GM10847 (cell line): ENCODE measurements around the gene ULK1.

ENCODE experiments used
- POLR2A ChIP-seq: IDR thresholded peaks from 2 replicates; pipeline ENCODE4 v1.6.1; 2011; ENCODE audit not compliant: insufficient read length; ENCODE audit errors: extremely low read depth

Gene ULK1

GRCh38 chr12:131918311-131919050, 24.1 kb downstream of the ULK1 start:
- no peak for TF ChIP-seq POLR2A

DNA sequence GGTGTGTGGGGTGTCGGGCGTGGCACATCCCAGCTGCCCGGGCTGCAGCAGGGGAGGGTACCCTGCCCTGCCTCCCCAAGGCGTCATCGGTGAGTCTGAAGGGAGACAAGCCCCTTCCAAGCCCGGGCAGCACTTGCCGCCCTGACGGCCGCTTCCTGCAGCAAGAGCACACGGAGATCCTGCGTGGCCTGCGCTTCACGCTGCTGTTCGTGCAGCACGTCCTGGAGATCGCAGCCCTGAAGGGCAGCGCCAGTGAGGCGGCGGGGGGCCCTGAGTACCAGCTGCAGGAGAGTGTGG, 24.6 kb downstream of the ULK1 start:
- no peak for TF ChIP-seq POLR2A

- TF ChIP-seq POLR2A, result no peak
Measured at GRCh38 chr12:131919366-131920156, 25.1 kb downstream of the ULK1 start.

DNA sequence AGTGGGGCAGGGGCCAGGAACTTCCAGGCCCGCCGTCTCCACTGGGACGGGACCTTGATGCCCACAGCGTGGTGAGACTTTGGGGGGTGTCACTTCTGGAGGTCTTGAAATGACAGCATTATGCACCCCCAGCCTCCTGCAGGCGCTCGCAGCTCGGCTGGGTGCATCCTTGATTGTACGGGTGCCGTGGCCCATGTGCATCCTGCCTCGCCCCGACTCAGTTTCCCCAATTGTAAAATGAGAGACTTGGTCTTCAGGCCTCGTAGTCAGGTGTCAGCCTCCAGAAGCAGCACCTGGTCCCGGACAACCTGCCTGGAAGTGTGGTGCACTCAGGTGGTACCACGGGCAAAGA, 25.7 kb downstream of the ULK1 start:
- no peak for TF ChIP-seq POLR2A

DNA sequence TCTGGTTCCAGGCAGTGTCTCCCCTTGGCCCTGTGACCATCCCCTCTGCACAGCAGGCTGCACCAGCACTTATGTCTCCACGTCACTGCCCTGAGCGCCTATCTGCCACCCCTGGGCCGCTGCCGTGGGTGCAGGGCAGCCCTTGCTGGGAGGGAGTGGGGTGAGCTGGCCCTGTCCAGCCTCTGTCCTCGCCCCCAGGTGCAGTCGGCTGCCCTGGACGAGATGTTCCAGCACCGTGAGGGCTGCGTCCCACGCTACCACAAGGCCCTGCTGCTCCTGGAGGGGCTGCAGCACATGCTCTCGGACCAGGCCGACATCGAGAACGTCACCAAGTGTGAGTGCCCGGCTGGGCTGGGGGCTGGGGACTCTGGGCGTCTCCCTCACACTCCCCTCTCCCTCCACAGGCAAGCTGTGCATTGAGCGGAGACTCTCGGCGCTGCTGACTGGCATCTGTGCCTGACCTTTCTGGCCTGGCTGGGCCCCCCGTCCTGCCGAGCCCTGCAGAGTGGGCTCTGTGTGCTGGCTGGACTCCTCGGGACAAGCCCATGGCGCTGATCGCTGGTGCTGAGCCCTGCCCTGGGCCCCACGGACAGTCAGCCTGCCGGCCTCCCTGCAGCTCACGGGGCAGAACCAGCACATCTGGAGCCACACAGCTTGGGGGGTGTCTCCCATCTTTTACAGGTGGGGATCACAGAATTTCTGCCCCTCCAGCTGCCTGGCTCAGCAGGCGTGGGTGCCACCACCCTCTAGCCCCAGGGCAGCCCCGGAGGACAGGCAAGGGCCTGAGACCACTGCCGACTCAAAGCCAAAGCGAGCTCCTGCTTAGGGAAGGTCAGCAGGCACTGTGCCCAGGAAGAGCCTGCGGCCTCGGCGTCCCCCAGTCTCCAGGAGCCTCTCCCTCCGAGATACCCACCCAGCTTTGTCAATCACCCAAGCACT, 26.7 kb downstream of the ULK1 start:
- no peak for TF ChIP-seq POLR2A

GRCh38 chr12:131921866-131922769, 27.7 kb downstream of the ULK1 start:
- TF ChIP-seq POLR2A, result no peak

DNA sequence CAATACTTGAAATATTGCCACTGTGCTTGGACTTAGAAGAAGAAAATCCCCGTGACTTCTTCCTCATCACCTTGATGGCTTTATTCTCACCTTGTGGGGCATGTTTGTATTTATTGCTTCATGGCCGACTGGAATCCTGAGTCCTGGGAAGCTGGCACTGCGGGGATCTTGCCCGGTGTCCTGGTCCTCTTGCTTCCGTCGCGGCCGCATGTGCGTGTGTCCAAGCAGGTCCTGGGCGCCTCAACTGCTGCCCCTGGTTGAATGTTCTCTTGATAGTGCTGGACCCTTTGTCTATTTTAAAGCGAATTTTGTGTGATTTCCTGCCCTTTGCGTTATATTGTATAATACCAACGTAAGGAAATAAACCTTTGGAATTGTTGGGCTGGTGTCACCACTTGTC, 28.4 kb downstream of the ULK1 start:
- no peak for TF ChIP-seq POLR2A

DNA sequence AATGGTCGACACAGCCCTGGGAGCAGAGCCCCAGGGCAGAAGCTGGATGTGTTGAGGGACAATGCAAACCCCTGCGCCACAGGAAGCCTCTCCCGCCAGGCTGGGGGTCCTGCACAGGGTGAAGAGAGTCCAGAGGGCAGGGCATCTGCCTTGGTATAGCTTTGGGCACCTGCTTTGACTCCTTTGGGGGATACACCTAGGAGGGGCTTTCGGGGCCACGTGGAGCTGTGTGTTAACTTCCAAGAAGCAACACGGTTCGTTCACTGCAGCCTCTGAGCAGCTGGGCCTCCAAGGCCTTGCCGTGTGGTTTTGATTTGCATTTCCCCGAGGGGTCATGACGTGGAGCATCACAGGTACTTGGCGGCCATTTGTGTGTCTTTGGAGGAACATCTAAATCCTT, 28.8 kb downstream of the ULK1 start:
- TF ChIP-seq POLR2A, result no peak

DNA sequence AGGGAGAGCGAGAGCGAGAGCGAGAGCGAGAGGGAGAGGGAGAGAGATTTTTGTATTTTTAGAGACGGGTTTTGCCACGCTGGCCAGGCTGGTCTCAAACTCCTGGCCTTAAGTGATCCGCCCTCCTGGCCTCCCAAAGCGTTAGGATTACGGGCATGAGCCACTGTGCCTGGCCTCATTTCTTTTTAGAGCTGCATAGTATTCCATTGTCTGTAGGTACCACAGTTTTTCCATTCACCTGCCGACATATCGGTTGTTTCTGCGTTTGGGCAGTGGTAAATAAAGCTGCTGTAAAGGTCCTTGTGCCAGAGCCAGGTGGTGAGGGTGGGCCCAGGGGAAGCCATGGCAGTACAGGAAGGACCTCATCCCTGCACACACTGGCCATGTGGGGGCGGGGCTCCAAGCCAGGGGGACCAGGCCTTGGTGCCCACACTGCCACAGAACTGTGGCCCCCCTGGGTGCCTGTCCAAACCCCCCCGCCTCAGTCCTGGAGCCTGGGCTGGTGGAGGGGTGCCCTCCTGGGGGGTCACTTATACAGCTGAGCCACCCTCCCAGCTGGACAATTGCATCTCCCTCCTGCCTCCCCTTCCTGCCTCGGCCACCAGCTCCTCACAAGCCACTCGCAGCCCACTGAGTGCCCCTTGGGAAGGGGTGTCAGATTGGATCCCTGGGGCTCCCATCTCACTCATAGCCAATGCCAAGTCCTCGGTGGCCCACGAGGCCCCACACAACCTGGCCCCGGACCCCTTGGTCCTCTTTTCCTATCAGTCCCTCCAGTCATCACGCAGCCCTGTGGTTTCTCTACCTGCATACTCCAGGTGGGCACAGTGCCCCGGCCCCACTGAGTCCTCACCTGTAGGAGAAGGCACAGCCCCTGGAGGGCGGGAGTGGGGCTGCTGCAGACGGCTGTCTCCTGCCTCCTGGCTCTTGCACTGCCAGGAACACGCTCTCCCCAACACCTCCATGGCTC, 33.0 kb downstream of the ULK1 start:
- TF ChIP-seq POLR2A, result no peak

GRCh38 chr12:131928080-131928710, 33.8 kb downstream of the ULK1 start:
- no peak for TF ChIP-seq POLR2A

GRCh38 chr12:131928711-131929580, 34.5 kb downstream of the ULK1 start, which contains the start of gene PUS1:
PUS1 (plus strand) TSS chr12:131929276; CDS start chr12:131929723, 447 bp downstream.
- TF ChIP-seq POLR2A, result peak; percentile 69

DNA sequence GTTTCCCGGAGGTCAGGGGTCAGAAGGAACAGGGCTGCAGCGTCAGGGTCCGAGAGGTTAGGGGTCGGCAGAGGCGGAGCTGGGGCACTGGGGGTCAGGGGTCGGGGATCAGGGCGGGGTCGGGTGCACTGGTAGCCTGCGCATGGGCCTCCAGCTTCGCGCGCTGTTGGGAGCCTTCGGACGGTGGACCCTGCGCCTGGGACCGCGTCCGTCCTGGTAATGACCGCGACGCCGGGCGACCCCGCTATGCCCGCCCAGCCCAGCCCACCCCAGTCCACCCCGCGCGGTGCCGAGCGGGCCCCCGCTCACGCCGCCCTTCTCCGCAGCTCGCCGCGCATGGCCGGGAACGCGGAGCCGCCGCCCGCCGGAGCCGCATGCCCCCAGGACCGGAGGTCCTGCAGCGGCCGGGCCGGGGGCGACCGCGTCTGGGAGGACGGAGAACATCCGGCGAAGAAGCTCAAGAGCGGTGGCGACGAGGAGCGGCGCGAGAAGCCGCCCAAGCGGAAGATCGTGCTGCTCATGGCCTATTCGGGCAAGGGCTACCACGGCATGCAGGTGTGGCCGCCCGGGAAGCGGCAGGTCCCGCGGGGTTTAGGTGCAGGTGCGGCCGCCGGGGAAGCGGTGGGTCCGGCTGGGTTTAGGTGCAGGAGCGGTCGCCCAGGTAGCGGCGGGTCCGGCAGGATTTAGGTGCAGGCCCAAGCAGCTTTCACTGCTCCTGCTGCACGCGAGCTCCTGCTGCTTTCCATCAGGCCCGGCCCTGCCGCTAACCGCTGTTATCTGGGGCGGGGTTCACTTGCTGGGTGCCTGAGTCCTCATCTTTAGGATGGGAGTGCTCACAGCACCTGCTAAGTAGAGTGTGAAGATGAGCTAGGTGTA, 35.4 kb downstream of the ULK1 start:
- TF ChIP-seq POLR2A, result no peak
